Activated CD4-positive, alpha-beta T cell treated with anti-CD3 and anti-CD28 coated beads, Interleukin-2, amount 50 U/mL, for 16 hours (primary cell): Measurements from ENCODE around the gene NRCAM.

ENCODE experiments used
- DNase-seq: peaks from one replicate; pipeline ENCODE4 v3.0.0-alpha.2; 2020

NRCAM gene

DNA sequence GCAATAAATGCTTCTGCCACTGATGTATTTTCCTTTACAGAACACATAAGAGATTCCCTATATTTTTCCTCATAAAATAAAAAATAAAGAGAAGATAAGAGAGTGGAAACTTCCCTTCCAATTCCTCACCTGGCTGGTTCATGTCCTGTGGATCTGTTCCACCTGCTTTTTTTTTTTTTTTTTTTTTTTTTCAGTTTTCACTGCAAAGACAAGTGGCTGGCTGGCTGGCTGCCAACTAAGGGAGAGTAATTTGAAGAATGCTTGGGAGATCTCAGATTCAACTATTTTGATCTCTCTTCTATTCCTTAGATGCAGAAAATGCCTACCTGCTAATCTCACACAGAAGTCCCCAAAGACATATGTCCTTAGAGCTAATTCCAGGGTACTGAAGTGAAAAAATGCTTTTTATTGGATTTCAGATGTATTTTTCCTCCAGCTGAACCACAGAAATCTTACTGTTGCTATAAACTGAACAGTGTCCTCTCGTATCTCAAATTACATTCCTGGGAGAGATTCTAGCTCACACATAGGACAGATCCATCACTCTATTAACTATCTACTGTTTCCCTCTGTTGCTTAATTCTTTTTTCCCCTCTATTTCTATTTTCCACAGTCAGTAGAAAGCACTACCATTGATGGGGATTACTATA, 120.8 kb downstream of the NRCAM start:
- DNase-seq: no peak

DNA sequence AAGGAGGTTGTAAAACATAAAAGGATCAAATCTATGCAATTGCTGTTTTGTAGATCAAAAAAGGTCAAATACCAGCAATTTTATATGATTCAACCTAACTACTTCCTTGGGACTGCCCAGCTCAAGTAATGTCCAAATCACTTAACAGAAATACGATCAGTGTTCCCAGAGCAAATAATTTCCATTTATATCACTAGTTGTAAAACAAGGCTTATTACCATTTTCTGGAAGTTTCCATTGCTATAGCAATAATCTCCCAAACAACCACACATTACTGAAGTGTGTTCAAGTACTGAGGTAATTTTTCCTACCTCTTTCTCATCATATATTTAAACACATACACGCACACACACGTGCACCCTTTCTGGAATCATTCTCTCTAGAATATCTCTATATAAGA, 123.3 kb downstream of the NRCAM start:
- no peak for DNase-seq

DNA sequence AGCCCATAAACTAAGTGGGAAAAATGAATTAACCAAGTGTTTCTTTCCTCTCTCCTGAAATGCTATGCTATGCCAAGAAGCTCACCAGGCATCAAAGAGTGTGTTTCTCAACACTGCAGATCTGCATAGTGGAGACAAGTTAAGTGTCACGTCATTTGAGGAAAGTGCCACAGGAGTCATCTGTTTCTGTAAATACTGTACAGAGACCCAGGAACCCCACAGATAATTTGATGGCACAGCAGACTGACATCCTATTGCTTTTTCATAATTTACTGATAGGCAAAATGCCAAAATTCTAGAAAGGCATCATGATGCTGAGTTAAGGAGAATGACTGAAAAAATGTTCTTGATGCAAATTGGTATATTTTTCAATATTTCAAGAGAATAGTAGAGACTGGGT, 124.3 kb downstream of the NRCAM start:
- no peak for DNase-seq

DNA sequence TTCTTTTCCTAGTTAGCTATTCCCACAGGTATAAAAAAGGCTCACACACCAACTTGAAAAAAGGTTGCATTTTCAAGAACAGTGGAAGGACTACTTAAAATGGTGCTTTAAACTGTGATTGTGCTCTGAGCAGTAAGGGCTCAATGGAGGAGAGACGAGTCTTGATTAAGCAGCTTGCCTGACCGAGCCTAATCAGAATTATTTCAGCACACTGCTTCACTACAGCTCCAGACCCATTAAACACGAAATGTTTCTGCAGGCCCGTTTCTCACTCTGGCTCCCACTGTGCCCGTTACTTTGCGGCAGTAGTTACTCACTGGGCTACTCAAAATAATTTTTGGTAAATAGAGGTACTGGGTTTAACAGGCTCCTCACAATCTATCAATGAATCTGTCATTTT, 126.0 kb downstream of the NRCAM start:
- DNase-seq: no peak

DNA sequence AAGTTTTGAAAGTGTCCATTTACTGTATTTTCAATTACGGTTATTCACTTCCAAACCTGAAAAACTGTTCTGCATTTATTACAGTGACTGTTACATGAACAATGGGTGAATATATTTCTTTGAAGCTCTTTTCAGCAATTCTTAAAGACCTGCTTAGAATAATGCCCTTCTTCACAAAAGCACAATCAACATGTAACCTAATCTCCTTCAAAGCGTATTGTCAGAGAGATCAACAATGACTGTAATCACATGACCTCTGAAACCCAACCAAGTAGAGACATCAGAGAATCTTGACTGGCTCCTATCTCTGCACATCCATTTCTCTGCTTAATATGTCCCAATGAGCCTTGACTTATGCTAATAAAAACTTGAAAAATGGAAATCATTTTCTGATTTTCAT, 126.7 kb downstream of the NRCAM start:
- no peak for DNase-seq

DNA sequence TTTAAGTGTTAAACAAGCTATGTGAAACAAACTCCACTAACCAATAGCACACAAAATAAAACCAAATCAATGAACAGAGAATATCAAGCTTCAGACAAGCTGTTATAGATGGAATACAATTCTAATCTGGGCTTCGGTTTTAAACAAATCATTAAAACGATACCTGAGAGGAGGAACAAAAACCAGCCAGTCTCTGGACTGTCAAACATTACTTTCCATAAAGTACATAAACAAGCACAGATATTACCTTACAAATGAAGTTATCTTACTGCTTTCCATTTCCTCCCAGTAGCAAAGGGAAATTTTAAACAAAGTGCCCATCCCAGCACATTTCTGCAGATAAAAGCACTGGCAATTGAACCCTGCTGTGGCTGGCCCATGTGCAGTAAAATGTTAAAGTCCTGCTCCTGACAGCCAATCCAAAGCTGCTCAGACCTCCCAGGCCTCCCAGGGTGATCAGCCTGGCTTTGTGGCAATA, 128.0 kb downstream of the NRCAM start:
- no peak for DNase-seq

DNA sequence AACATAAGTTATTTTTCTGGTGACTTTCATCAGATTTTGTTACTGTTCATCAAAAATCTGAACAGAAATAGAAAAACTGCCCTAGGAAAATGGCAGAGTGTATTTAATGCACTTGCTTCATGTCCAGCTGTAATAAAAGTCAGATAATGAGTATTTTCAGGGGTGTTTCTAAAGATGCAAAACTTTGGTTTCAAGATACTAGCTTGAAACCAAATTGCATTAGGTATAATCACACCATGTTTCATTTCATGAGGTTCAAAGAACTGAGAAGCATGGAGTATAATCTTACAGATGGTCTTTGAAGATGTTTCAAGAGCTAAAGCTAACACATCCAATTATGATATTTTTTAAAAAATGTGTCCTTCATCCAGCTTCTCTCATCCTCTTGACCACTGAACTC, 128.9 kb downstream of the NRCAM start:
- no peak for DNase-seq

DNA sequence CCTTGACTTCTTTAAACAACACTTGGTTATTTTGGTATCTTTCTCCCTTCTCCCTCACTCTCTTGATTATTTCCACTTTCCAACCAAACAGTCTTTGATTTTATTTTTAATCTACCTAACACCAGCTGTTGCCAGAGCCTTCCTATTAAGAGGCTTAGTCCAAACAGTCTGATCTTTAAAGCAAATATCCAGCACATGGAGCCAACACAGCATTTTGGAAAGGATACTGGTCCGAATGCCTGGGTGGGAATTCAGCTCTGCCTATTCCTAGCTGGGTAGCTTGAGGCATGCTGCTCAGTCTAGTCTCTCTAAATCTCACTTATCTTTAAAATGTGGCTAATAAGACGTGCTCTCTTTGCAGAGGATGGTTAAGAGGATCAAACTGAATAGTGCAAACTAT, 129.3 kb downstream of the NRCAM start:
- DNase-seq: no peak

DNA sequence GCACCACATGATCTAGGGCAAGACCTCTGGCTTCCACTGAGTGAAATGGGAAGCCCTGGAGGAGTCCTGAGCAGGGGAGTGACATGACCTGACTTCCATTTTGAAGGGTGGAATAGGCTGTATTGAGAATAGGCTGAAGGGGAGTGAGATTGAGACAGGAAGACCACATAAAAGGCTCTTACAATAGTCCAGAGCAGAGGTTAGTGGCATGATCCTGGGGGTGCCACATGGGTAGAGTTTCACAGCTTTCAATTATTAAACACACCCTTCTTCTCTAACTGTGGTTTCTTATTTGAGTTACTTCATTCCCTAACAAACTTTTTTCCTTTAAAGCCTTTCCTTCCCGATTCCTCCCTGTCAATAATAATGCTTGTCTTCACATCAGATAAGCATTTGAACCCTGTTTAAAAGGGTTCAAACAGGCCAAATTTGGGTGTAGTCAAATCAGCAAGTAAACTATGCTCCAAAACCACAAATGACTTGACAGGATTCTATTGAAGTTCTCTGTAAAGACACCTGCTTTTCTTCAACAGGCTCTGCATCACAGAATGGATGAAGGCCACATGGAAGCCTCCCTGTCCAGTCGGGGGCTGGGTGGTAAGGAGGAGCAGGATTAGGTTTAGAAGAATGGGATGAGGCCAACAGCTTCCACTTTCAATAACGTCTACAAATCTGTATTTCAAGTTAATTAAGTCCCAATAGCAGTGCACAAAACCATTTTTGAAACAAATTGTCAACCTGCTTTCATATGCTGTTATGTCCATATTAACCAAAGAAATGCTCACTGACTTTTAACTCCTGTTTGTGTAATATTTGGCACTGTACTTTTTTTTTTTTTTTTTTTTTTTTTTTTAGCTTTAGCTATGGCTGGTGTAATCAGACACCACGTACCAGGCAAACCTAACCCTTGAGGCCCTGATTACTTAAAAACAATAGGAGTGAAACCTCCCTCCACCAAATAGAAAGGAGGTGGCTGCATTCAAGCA, 131.9 kb downstream of the NRCAM start:
- no peak for DNase-seq

DNA sequence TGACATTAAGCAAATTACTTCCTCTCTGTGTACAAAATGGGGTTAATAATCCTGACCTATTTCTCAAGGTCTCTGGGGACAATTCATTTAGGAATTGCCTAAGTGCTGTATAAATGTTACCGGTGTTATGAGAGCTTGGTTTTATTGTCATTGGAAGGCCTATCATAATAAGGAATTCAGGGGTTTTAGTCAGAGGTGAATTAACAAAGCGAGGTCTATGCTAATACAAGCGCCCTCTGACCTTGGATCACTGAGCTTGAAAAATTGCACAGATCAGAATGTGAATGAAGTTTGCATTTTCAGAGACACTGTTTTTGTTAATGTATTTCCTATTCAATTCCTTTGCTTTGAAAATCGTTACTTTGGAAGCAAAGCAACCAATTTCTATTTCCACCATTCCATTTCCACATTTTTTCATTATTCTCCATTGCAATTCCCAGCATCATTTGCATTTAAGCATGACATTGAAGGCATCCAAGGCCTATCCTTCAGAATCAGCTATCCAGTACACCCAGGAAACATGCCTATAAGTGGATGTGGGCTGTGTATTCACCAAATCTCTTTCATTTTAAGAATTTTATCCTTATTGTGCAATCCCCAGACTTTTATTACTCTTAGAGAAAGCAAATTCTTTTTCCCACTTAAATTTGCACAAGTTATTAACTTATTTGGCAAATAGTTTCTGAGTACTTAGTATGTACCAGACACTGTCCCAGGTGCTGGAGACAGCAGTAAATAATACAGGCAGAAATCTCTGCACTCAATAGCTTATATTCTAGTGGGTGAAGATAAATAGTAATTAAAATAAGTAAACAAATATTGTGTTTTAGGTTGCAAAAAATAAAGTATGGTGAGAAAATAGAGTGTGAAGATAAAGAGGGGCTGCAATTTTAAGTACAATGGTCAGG, 133.1 kb downstream of the NRCAM start:
- DNase-seq: no peak

DNA sequence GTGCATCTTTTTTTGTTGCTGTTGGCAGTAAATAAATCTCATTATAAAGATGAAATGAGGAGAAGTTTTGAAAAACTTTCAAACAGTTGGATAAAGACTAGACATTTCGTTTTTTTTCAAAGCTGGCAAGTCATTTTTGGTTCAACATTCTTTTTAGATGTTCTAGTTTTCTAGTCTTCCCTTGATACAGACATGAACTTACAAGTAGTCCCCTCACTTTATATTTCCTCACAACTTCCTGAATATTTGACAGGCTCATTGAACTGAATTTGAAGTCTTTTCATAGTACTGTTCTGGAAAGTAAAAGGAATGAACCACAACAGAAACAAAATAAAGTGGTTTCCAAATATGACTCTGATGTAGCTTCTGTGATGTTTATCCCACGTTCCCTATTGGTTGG, 134.2 kb downstream of the NRCAM start:
- no peak for DNase-seq

DNA sequence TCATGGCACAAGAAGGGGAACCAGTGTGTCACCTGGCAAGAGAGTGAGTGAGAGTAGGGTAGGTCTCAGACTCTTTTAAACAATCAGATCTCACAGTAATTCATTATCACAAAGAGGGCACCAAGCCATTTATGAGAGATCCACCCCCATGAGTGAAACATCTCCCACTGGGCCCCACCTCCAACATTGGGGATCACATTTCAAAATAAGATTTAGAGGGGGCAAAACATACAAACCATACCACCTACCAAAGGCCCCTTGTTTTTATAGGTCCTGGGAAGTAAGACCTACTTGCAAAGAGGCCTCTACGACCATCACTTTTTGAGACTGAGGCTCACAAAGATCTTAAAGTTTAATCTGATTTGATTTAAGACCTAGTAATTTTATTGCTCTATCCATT, 134.9 kb downstream of the NRCAM start:
- DNase-seq: no peak

DNA sequence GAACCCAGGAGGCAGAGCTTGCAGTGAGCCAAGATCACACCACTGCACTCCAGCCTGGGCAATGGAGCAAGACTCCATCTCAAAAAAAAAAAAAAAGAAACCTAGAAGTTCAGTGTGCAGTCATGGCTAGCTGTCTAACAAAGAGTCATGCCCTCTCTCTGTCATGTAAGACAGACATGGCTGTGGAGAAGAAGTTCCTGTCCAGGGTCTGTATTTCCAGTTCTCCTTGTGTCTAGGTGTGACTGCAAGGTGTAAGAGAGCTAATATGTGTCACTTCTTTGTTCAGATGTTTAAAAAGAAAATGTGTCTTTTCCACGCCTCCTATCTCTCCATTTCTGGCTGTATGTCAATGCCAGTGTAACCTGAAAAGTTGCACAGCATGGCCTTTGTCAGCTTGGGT, 139.5 kb downstream of the NRCAM start:
- no peak for DNase-seq

DNA sequence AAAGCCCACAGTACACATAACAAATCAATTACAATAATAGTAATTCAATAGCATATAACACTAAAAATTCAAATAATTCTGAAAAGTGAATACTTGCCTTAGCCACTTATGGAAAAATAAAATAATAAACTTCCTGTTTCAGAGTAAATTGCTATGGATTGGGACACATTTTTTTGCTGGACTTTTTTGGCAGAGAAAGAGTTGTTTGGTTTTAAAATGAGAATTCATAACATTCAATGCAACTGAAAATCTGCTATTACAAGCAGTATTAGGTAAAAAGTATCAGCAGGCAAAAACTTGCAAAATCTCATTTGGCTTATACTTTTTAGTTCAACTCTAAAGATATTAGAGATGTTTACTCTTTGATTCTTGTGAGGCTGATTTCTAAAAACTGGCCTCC, 141.7 kb downstream of the NRCAM start:
- DNase-seq: no peak

DNA sequence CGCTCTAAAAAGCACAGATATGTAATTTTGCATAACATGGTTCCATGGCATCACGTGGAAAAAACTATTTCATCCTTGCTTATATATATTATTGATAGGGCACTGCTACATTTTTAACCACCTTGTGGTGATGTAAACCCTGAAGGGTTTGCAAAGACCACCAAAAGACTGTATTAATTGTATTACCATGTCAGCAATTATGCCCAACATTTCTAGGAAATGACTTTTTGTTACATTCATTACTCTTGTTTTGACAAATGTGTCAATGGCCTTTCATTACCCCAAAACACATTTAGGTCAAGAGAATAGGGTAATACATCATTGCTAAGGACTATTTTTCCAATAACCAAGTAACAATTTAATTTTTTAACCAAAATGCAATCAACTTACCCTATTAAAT, 142.2 kb downstream of the NRCAM start:
- no peak for DNase-seq

DNA sequence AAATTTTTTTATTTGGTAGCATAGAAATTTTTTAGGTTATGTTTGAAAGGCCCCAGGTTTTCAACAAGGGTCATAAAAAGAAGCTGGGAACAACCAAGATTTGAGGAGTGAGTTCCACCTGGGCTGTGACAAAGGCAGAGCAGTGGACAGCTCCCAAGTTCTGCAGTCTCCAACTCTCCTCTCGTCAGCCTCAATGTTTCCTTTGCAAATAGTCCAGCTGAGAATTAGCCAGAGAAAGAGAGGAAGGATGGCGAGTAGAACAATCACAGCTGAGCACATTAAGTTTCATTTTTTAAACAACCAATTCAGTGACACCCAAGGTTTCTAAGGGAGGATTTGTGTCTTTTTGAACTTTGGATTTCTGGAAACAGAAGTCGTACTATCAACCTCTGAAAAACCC, 143.2 kb downstream of the NRCAM start:
- no peak for DNase-seq

DNA sequence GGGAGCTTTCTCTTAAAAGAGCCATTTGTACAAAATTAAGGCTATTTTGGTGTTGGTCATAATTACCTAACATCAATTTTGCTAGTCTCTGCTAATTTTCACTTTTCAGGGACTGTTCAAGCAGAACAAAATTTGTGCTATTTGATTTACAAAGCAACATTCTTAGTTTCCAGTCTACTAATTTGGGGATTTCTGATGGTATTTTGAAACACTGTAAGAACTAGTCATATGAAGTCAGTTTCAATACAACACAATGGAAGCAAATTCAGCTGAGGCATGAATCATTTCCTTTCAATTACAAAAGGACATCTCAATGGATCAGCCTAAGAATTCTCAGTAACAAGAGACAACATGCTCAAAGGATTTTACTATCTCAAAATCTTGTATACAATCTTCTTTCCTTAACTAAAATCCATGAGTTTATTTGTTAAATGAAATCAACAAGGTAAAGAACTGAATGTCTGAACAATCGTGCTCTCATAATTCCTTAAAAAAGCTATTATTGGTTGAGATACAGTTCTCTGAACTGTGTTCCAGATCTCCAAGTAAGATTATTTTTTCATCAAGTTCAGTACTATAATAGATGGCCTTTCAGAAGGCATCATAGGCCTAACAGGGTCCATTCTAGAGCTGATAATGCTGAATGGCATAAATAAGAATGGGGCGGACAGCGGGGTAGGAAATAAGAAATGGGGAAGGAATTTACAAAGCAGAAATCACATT, 144.6 kb downstream of the NRCAM start:
- peak; percentile 50 for DNase-seq

DNA sequence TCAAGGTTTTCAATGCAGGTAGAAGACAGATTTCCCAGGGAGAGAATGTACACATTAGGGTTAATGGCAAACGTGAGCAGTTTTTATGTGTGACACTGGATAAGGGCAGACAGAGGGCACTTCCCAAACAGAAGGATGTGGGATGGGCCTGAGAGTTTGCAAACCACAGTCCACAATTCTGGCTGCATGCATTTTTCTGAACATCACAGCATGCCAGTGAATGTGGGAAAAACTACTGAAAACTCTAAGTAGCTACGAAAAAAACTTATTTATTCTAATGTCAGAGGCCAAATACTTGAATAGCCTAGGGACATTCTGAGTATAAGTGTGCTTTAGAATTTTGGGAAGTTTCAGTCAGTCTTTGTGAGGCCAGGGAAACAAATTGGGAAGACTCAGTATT, 145.9 kb downstream of the NRCAM start:
- no peak for DNase-seq

DNA sequence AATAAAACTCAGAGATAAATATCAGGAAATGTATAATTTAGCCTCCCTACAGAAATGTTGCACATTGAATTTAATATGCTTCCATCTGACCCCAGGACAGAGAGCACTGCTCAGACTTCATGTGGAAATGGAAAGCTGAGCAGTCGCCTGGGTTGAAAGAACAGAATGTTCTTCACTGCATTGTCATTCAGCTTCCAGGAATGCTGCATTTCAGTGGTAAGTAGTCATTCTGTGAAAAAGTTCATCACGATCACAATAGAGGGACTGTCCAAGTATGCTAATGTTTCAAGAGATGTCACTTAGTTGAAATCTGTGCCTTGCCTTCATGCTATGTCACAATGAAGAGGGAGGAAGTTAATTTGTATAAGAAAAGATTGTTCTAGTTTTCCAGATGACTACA, 147.3 kb downstream of the NRCAM start:
- peak; percentile 28 for DNase-seq

DNA sequence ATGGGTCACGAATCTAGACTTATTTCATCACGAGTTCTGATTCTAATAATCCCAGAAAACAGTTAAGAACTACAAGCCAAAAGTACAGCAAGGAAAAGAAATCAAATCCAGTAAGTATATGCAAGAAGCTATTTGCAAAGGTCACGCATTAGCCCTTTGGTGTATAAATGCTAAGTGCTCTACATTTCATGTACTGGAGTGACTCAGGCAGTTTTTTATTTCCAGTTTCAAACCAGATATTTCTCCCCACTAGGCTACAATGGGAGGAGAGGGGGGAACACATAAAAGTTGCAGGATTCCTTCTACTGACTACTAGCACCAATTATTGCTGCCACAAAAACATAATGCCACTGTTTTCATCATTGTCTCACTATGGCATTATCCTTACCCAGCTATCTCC, 148.0 kb downstream of the NRCAM start:
- DNase-seq: no peak

DNA sequence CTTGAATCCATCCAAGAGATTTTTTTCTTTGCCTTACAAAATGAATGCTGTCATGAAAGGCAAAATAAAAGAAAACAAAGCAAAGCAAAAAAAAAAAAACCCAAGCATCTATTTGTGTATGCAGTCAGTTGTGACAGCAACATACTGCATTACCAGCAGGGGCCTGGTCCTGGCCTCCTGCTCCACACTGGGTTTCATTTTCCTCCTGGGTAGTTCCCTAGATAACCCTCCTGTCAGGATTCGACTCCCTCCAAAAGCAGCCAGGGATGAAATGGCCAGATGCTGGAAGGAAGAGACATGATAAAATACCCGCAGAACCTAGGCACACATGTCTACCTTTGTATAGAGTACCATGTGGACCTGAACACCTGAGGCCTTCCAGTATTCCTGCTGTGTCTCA, 148.6 kb downstream of the NRCAM start:
- DNase-seq: no peak

DNA sequence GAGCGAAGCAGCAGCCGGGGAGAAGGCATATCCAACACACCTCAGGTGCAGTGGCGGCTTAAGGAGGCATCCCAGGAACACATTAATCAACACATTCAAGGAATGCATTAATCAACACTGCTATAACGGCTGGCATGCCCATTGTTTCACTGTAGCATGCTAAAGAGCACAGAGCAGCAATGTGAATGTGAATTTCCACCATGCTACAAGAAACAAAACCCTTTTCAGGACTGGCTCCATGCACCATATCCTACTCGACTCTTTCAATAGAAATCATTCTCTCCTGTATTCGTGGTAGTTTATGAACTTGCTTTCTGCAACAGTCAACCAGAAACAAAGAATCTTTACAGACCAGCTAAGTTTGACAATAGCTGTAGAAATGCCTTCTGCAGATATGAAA, 149.0 kb downstream of the NRCAM start:
- DNase-seq: no peak

DNA sequence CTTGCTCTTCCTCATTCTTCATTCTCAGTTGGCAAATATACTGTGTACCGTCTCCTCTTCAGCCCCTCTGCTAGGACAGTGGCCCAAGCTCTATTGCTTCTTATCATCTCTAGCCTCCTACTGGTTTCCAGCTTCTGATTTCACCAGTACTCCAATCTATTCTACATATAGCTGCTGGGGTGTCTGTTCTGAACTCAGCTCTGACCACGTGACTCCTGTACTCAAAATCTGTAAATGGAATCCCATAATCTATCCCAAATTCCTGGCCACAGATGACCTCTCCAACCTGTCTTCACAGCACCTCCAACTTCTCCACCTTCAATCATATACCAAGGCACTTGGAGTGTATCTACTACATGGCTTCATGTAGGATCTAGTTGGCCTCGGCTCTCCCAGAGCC, 152.9 kb downstream of the NRCAM start:
- DNase-seq: no peak
